HEK293 (cell line): ENCODE results near the gene CLASRP.
A peak's percentile ranks its signal among the peaks of the same experiment; 100 is the strongest.

ENCODE experiments used
- CTCF ChIA-PET: fragments of 350-600 bp; formaldehyde crosslinking; extraction: SDS; loops from one replicate; lab custom pipeline; 2021; ENCODE audit warnings: antibody characterized with exemption; lab: Yijun Ruan, JAX
- POLR2A ChIA-PET: fragments of 300-600 bp; formaldehyde crosslinking; extraction: SDS; loops from one replicate; lab custom pipeline; 2020; ENCODE audit warnings: antibody characterized with exemption, inconsistent platforms; lab: Yijun Ruan, JAX
- H3K27ac ChIP-seq: fragments of 200-500 bp; sonication (Bioruptor generic); 2 replicates; pipeline ENCODE4 v1.5.1; 2014; ENCODE audit warnings: low read depth, low read length, control low read depth, inconsistent platforms; ENCODE audit errors: extremely low read depth
- H3K36me3 ChIP-seq, 2 experiments: fragments of 200-500 bp in 1 of 2; sonication (Bioruptor generic) in 1 of 2; 1 replicate in 1 of 2; 2 replicates in 1 of 2; pipeline ENCODE4 v1.5.1; 2014 to 2017; ENCODE audit warnings: inconsistent platforms in 2 of 2, low read length in 2 of 2; ENCODE audit not compliant: control insufficient read depth in 2 of 2, insufficient read depth in 1 of 2
- H3K4me1 ChIP-seq: fragments of 200-500 bp; sonication (Bioruptor generic); 2 replicates; pipeline ENCODE4 v1.5.1; 2014; ENCODE audit warnings: mild to moderate bottlenecking, low read length, inconsistent platforms; ENCODE audit not compliant: control insufficient read depth, insufficient read depth
- H3K4me3 ChIP-seq: 2 replicates; pipeline ENCODE4 v1.5.1; 2011; ENCODE audit warnings: low read depth, mild to moderate bottlenecking, control low read depth, low read length, moderate library complexity
- H3K9me3 ChIP-seq: fragments of 200-500 bp; sonication (Bioruptor generic); 2 replicates; pipeline ENCODE4 v1.5.1; 2014; ENCODE audit warnings: low read depth, low read length, inconsistent platforms; ENCODE audit not compliant: control insufficient read depth, insufficient read depth
- HIC1 ChIP-seq: fragments of 450-650 bp; formaldehyde crosslinking; IDR thresholded peaks from 2 replicates; pipeline ENCODE4 v1.5.1; 2016; ENCODE audit warnings: missing biosample characterization, missing genetic modification characterization
- KLF16 ChIP-seq: fragments of 450-650 bp; formaldehyde crosslinking; IDR thresholded peaks from 2 replicates; pipeline ENCODE4 v1.5.1; 2017; ENCODE audit warnings: missing biosample characterization, missing genetic modification characterization
- MEIS1 ChIP-seq: sonication (generic); formaldehyde crosslinking; IDR thresholded peaks from 2 replicates; pipeline ENCODE4 v1.8.1; 2022; ENCODE audit warnings: missing genetic modification reagents, mild to moderate bottlenecking, borderline replicate concordance
- PBX3 ChIP-seq: sonication (generic); formaldehyde crosslinking; IDR thresholded peaks from 2 replicates; pipeline ENCODE4 v1.8.1; 2022; ENCODE audit warnings: mild to moderate bottlenecking, moderate library complexity, missing genetic modification reagents
- TCF7L2 ChIP-seq: IDR thresholded peaks from 2 replicates; pipeline ENCODE4 v1.6.1; 2011; ENCODE audit warnings: low read depth, mild to moderate bottlenecking, inconsistent platforms, low read length, moderate library complexity, borderline replicate concordance
- ZBTB49 ChIP-seq: fragments of 450-650 bp; formaldehyde crosslinking; IDR thresholded peaks from 2 replicates; pipeline ENCODE4 v1.5.1; 2016; ENCODE audit warnings: missing biosample characterization, missing genetic modification characterization, low read depth
- ZFHX2 ChIP-seq: fragments of 450-650 bp; formaldehyde crosslinking; conservative IDR thresholded peaks from 2 replicates; pipeline ENCODE4 v1.5.1; 2016; ENCODE audit warnings: missing biosample characterization, missing genetic modification characterization
- ZNF175 ChIP-seq: fragments of 450-650 bp; formaldehyde crosslinking; IDR thresholded peaks from 2 replicates; pipeline ENCODE4 v1.5.1; 2016; ENCODE audit warnings: missing biosample characterization, missing genetic modification characterization
- ZNF18 ChIP-seq: fragments of 450-650 bp; formaldehyde crosslinking; IDR thresholded peaks from 2 replicates; pipeline ENCODE4 v1.5.1; 2016; ENCODE audit warnings: missing biosample characterization, missing genetic modification characterization
- ZNF501 ChIP-seq: fragments of 450-650 bp; formaldehyde crosslinking; IDR thresholded peaks from 2 replicates; pipeline ENCODE4 v1.5.1; 2016; ENCODE audit warnings: missing biosample characterization, missing genetic modification characterization
- ZNF510 ChIP-seq: fragments of 450-650 bp; formaldehyde crosslinking; IDR thresholded peaks from 2 replicates; pipeline ENCODE4 v1.5.1; 2018; ENCODE audit warnings: mild to moderate bottlenecking, missing genetic modification characterization, missing biosample characterization; ENCODE audit not compliant: insufficient replicate concordance
- ZNF530 ChIP-seq: fragments of 450-650 bp; formaldehyde crosslinking; IDR thresholded peaks from 2 replicates; pipeline ENCODE4 v1.5.1; 2016; ENCODE audit warnings: low read depth, missing biosample characterization, missing genetic modification characterization
- ZNF623 ChIP-seq: fragments of 450-650 bp; formaldehyde crosslinking; IDR thresholded peaks from 2 replicates; pipeline ENCODE4 v1.5.1; 2016; ENCODE audit warnings: missing biosample characterization, missing genetic modification characterization
- ZNF664 ChIP-seq: fragments of 450-650 bp; formaldehyde crosslinking; IDR thresholded peaks from 2 replicates; pipeline ENCODE4 v1.5.1; 2016; ENCODE audit warnings: missing biosample characterization, missing genetic modification characterization
- ZNF670 ChIP-seq: fragments of 450-650 bp; formaldehyde crosslinking; IDR thresholded peaks from 2 replicates; pipeline ENCODE4 v1.5.1; 2016; ENCODE audit warnings: missing biosample characterization, missing genetic modification characterization, low read depth
- ZNF776 ChIP-seq: fragments of 450-650 bp; formaldehyde crosslinking; IDR thresholded peaks from 2 replicates; pipeline ENCODE4 v1.5.0; 2017; ENCODE audit warnings: missing biosample characterization, missing genetic modification characterization, borderline replicate concordance
- ZNF792 ChIP-seq: fragments of 450-650 bp; formaldehyde crosslinking; IDR thresholded peaks from 2 replicates; pipeline ENCODE4 v1.5.1; 2016; ENCODE audit warnings: missing biosample characterization, missing genetic modification characterization
- TF ChIP-seq, protein P1 (sequence below): fragments of 450-650 bp; formaldehyde crosslinking; IDR thresholded peaks from 2 replicates; pipeline ENCODE4 v1.5.1; 2016; ENCODE audit warnings: missing biosample characterization, missing genetic modification characterization, borderline replicate concordance

Gene CLASRP

DNA sequence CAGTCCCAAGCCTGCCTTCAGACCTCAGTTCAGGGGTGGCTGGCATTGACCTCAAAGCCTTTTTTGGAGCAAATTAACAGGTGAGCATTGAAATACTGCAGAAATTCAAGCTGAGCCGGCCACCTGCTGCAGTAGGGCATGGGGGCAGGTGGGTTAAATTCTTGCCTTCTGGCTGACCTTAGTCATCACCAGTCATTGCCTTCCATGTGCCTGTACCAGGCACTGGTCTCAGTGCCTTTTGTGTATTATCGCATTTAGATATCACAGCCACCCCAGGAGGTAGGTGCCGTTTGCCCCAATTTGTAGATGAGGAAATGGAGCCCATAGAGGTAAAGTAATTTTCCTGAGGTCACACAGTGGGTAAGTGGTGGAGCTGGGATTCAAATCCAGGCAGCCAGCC, 61.4 kb downstream of the CLASRP start (continued):
- TF ChIP-seq, protein P1, sequence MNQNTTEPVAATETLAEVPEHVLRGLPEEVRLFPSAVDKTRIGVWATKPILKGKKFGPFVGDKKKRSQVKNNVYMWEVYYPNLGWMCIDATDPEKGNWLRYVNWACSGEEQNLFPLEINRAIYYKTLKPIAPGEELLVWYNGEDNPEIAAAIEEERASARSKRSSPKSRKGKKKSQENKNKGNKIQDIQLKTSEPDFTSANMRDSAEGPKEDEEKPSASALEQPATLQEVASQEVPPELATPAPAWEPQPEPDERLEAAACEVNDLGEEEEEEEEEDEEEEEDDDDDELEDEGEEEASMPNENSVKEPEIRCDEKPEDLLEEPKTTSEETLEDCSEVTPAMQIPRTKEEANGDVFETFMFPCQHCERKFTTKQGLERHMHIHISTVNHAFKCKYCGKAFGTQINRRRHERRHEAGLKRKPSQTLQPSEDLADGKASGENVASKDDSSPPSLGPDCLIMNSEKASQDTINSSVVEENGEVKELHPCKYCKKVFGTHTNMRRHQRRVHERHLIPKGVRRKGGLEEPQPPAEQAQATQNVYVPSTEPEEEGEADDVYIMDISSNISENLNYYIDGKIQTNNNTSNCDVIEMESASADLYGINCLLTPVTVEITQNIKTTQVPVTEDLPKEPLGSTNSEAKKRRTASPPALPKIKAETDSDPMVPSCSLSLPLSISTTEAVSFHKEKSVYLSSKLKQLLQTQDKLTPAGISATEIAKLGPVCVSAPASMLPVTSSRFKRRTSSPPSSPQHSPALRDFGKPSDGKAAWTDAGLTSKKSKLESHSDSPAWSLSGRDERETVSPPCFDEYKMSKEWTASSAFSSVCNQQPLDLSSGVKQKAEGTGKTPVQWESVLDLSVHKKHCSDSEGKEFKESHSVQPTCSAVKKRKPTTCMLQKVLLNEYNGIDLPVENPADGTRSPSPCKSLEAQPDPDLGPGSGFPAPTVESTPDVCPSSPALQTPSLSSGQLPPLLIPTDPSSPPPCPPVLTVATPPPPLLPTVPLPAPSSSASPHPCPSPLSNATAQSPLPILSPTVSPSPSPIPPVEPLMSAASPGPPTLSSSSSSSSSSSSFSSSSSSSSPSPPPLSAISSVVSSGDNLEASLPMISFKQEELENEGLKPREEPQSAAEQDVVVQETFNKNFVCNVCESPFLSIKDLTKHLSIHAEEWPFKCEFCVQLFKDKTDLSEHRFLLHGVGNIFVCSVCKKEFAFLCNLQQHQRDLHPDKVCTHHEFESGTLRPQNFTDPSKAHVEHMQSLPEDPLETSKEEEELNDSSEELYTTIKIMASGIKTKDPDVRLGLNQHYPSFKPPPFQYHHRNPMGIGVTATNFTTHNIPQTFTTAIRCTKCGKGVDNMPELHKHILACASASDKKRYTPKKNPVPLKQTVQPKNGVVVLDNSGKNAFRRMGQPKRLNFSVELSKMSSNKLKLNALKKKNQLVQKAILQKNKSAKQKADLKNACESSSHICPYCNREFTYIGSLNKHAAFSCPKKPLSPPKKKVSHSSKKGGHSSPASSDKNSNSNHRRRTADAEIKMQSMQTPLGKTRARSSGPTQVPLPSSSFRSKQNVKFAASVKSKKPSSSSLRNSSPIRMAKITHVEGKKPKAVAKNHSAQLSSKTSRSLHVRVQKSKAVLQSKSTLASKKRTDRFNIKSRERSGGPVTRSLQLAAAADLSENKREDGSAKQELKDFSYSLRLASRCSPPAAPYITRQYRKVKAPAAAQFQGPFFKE (tag by site-specific recombination) = no peak
- TF ChIP-seq ZNF175 (tag by site-specific recombination) = no peak

- Histone ChIP-seq H3K27ac (no peak overlapping the region), H3K4me3 (no peak overlapping the region), H3K4me1 (peaks cover 30% of the 10 kb centered on the region), H3K9me3 (no peaks in the 10 kb centered on the region), H3K36me3 (peaks cover 0 to 29% of the 10 kb centered on the region in 2 experiments; a peak in 2 of 3 replicates)
- ChIA-PET POLR2A (interaction anchor here (0.5 to 3.2 kb wide), 2 partner anchors 9 to 21 kb away, joined by 4 to 20 read pairs; partner anchors contain the start of gene PPP1R37), CTCF (interaction anchor here (0.5 to 1.2 kb wide), 2 partner anchors 26 to 82 kb away, joined by 3 to 6 read pairs; no protein-coding TSS in a partner anchor)
- TF ChIP-seq ZNF510 = no peak
- TF ChIP-seq PBX3 (CRISPR knock-in tag) = no peak
- TF ChIP-seq ZNF792 (tag by site-specific recombination) = no peak
- TF ChIP-seq ZNF623 = no peak
- no peak for TF ChIP-seq MEIS1 (CRISPR knock-in tag)
- TF ChIP-seq HIC1 = no peak
- no peak for TF ChIP-seq ZNF18 (tag by site-specific recombination)
- TF ChIP-seq ZNF530 = no peak
- TF ChIP-seq ZNF664 (tag by site-specific recombination) = no peak
- TF ChIP-seq, all 188 proteins: peak for 0
Observed at GRCh38 chr19:45100846-45101252, 62.0 kb downstream of the CLASRP start.

DNA sequence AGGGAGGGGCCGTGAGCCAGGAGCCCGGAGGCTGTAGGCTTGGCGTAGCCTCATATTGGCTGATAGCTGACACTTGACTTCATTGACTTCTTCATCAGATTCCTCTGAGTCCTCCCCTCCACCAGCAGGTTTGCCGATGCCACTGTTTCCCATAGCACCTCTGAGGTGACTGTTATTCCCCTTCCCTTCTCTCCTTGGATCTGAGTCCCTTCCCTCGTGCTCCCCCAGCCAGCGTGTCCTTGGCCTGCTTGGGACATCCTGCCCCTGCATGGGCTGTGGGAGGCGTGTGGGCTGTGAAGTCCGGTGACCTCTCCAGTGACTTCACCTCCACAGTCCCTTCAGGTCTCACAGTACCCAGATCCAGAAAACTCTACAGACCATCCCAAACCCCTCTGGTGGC, 63.0 kb downstream of the CLASRP start:
- H3K36me3 ChIP-seq = peaks cover 0 to 24% of the 10 kb centered on the region in 2 experiments; a peak in 1 of 3 replicates
- CTCF ChIA-PET = interaction anchor here (1.2 kb wide), 1 partner anchor 25 kb away, joined by 6 read pairs; no protein-coding TSS in a partner anchor
- no peaks in the 10 kb centered on the region for H3K9me3 ChIP-seq
- no peak overlapping the region for H3K4me3 ChIP-seq
- TF ChIP-seq KLF16 (no peak), ZNF501 (no peak), ZFHX2 (tag by site-specific recombination) (peak; percentile 43), TCF7L2 (no peak), ZNF670 (tag by site-specific recombination) (no peak), ZNF776 (tag by site-specific recombination) (no peak), ZBTB49 (tag by site-specific recombination) (no peak)
- TF ChIP-seq, all 188 proteins: peak for 1
- H3K4me1 ChIP-seq = peaks cover 27% of the 10 kb centered on the region
- H3K27ac ChIP-seq = no peak overlapping the region
- POLR2A ChIA-PET = interaction anchor here (3.2 kb wide), 1 partner anchor 9 kb away, joined by 20 read pairs; the partner anchor contains the start of gene PPP1R37
